ENCODE data around the gene ADGRA1.

Gene ADGRA1

DNA sequence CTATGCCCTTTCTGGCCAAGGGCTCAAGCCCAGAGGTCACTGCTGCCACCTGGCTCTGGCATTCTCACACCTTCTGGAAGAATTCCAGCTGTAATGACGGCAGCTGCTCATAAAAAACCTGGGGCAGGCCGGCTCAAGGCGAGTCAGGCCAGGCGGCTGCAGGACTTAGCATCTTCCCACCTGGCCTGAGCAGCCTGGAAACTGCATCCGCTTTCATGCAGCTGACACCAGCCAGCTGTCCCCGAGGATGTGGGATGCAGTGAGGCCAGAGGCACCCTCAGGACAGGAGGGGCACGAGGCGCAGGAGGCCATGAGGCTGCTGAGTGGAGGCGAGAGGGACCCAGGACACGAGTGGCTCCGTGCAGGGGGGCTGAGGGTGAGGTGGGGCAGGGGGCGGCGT is 47.5 kb upstream of the ADGRA1 start:
- TF ChIP-seq, protein P1, sequence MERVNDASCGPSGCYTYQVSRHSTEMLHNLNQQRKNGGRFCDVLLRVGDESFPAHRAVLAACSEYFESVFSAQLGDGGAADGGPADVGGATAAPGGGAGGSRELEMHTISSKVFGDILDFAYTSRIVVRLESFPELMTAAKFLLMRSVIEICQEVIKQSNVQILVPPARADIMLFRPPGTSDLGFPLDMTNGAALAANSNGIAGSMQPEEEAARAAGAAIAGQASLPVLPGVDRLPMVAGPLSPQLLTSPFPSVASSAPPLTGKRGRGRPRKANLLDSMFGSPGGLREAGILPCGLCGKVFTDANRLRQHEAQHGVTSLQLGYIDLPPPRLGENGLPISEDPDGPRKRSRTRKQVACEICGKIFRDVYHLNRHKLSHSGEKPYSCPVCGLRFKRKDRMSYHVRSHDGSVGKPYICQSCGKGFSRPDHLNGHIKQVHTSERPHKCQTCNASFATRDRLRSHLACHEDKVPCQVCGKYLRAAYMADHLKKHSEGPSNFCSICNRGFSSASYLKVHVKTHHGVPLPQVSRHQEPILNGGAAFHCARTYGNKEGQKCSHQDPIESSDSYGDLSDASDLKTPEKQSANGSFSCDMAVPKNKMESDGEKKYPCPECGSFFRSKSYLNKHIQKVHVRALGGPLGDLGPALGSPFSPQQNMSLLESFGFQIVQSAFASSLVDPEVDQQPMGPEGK (CRISPR knock-in tag; IDR thresholded peaks at IDR 0.05; ENCODE audit: borderline replicate concordance) = no peak
- TF ChIP-seq, protein P2, sequence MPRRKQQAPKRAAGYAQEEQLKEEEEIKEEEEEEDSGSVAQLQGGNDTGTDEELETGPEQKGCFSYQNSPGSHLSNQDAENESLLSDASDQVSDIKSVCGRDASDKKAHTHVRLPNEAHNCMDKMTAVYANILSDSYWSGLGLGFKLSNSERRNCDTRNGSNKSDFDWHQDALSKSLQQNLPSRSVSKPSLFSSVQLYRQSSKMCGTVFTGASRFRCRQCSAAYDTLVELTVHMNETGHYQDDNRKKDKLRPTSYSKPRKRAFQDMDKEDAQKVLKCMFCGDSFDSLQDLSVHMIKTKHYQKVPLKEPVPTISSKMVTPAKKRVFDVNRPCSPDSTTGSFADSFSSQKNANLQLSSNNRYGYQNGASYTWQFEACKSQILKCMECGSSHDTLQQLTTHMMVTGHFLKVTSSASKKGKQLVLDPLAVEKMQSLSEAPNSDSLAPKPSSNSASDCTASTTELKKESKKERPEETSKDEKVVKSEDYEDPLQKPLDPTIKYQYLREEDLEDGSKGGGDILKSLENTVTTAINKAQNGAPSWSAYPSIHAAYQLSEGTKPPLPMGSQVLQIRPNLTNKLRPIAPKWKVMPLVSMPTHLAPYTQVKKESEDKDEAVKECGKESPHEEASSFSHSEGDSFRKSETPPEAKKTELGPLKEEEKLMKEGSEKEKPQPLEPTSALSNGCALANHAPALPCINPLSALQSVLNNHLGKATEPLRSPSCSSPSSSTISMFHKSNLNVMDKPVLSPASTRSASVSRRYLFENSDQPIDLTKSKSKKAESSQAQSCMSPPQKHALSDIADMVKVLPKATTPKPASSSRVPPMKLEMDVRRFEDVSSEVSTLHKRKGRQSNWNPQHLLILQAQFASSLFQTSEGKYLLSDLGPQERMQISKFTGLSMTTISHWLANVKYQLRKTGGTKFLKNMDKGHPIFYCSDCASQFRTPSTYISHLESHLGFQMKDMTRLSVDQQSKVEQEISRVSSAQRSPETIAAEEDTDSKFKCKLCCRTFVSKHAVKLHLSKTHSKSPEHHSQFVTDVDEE (CRISPR knock-in tag; IDR thresholded peaks at IDR 0.05) = no peak
- no peak for TF ChIP-seq ZNF8 (CRISPR knock-in tag; IDR thresholded peaks at IDR 0.05)
- TF ChIP-seq TOX (CRISPR knock-in tag; IDR thresholded peaks at IDR 0.05; ENCODE audit: borderline replicate concordance) = no peak
- no peak for TF ChIP-seq RARB (CRISPR knock-in tag; IDR thresholded peaks at IDR 0.05)
- TF ChIP-seq, protein P3, sequence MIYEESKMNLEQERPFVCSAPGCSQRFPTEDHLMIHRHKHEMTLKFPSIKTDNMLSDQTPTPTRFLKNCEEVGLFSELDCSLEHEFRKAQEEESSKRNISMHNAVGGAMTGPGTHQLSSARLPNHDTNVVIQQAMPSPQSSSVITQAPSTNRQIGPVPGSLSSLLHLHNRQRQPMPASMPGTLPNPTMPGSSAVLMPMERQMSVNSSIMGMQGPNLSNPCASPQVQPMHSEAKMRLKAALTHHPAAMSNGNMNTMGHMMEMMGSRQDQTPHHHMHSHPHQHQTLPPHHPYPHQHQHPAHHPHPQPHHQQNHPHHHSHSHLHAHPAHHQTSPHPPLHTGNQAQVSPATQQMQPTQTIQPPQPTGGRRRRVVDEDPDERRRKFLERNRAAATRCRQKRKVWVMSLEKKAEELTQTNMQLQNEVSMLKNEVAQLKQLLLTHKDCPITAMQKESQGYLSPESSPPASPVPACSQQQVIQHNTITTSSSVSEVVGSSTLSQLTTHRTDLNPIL (CRISPR knock-in tag; IDR thresholded peaks at IDR 0.05; ENCODE audit: low read depth) = no peak
- TF ChIP-seq SNAI2 (CRISPR knock-in tag; IDR thresholded peaks at IDR 0.05) = no peak
- TF ChIP-seq ZNF565 (CRISPR knock-in tag; conservative IDR thresholded peaks at IDR 0.05; ENCODE audit: low read depth) = no peak
- no peak for TF ChIP-seq ZFP3 (CRISPR knock-in tag; IDR thresholded peaks at IDR 0.05)
- TF ChIP-seq CSDC2 (CRISPR knock-in tag; IDR thresholded peaks at IDR 0.05) = no peak
- no peak for TF ChIP-seq ISL1 (CRISPR knock-in tag; IDR thresholded peaks at IDR 0.05)
- TF ChIP-seq, protein P4, sequence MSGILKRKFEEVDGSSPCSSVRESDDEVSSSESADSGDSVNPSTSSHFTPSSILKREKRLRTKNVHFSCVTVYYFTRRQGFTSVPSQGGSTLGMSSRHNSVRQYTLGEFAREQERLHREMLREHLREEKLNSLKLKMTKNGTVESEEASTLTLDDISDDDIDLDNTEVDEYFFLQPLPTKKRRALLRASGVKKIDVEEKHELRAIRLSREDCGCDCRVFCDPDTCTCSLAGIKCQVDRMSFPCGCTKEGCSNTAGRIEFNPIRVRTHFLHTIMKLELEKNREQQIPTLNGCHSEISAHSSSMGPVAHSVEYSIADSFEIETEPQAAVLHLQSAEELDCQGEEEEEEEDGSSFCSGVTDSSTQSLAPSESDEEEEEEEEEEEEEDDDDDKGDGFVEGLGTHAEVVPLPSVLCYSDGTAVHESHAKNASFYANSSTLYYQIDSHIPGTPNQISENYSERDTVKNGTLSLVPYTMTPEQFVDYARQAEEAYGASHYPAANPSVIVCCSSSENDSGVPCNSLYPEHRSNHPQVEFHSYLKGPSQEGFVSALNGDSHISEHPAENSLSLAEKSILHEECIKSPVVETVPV (CRISPR knock-in tag; IDR thresholded peaks at IDR 0.05) = no peak
- TF ChIP-seq BACH2 (CRISPR knock-in tag; IDR thresholded peaks at IDR 0.05; ENCODE audit: borderline replicate concordance) = no peak
- no peak for TF ChIP-seq ARNTL (CRISPR knock-in tag; IDR thresholded peaks at IDR 0.05; ENCODE audit: borderline replicate concordance, low read depth)
- no peak for TF ChIP-seq ZFP30 (CRISPR knock-in tag; IDR thresholded peaks at IDR 0.05)
- TF ChIP-seq OSR1 (CRISPR knock-in tag; IDR thresholded peaks at IDR 0.05) = no peak
- TF ChIP-seq GLIS3 (CRISPR knock-in tag; IDR thresholded peaks at IDR 0.05) = no peak
- TF ChIP-seq ESRRG (CRISPR knock-in tag; IDR thresholded peaks at IDR 0.05) = no peak
- no peak for ATAC-seq

DNA sequence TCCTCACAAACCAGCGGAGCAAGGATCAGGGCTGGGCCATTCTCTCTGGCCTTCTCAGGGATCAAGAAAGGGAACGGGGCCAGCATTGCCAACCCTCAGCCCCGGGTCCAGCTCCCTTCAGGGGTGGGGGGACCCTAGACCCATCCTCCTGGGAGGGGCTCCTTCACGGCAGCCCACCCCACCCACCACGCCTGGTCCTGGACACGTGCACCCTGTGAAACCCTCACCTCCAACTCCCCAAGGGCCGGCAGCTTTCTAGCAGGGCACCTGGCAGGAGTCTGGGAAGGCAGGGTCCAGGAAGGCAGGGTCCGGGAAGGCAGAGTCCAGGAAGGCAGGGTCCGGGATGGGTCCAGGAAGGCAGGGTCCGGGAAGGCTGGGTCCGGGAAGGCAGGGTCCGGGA is 46.6 kb upstream of the ADGRA1 start:
- TF ChIP-seq CSDC2 (CRISPR knock-in tag; IDR thresholded peaks at IDR 0.05) = no peak
- no peak for TF ChIP-seq TCF4 (CRISPR knock-in tag; IDR thresholded peaks at IDR 0.05; ENCODE audit: borderline replicate concordance)
- TF ChIP-seq ZFP30 (CRISPR knock-in tag; IDR thresholded peaks at IDR 0.05) = no peak
- TF ChIP-seq RARB (CRISPR knock-in tag; IDR thresholded peaks at IDR 0.05) = no peak
- TF ChIP-seq TOX (CRISPR knock-in tag; IDR thresholded peaks at IDR 0.05; ENCODE audit: borderline replicate concordance) = no peak
- TF ChIP-seq GLIS3 (CRISPR knock-in tag; IDR thresholded peaks at IDR 0.05) = no peak
- no peak for TF ChIP-seq PPARA (CRISPR knock-in tag; IDR thresholded peaks at IDR 0.05; ENCODE audit: borderline replicate concordance)
- no peak for TF ChIP-seq ZNF70 (CRISPR knock-in tag; IDR thresholded peaks at IDR 0.05)
- TF ChIP-seq ZC3H10 (CRISPR knock-in tag; IDR thresholded peaks at IDR 0.05) = no peak
- no peak for TF ChIP-seq ZNF565 (CRISPR knock-in tag; conservative IDR thresholded peaks at IDR 0.05; ENCODE audit: low read depth)
- TF ChIP-seq OSR1 (CRISPR knock-in tag; IDR thresholded peaks at IDR 0.05) = no peak
- TF ChIP-seq, protein P5, sequence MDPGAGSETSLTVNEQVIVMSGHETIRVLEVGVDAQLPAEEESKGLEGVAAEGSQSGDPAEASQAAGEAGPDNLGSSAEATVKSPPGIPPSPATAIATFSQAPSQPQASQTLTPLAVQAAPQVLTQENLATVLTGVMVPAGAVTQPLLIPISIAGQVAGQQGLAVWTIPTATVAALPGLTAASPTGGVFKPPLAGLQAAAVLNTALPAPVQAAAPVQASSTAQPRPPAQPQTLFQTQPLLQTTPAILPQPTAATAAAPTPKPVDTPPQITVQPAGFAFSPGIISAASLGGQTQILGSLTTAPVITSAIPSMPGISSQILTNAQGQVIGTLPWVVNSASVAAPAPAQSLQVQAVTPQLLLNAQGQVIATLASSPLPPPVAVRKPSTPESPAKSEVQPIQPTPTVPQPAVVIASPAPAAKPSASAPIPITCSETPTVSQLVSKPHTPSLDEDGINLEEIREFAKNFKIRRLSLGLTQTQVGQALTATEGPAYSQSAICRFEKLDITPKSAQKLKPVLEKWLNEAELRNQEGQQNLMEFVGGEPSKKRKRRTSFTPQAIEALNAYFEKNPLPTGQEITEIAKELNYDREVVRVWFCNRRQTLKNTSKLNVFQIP (CRISPR knock-in tag; IDR thresholded peaks at IDR 0.05; ENCODE audit: borderline replicate concordance, low read depth) = no peak
- TF ChIP-seq ESRRG (CRISPR knock-in tag; IDR thresholded peaks at IDR 0.05) = no peak
- TF ChIP-seq ZFP3 (CRISPR knock-in tag; IDR thresholded peaks at IDR 0.05) = no peak
- TF ChIP-seq ISL1 (CRISPR knock-in tag; IDR thresholded peaks at IDR 0.05) = no peak
- no peak for TF ChIP-seq ARNTL (CRISPR knock-in tag; IDR thresholded peaks at IDR 0.05; ENCODE audit: borderline replicate concordance, low read depth)
- no peak for TF ChIP-seq SNAI2 (CRISPR knock-in tag; IDR thresholded peaks at IDR 0.05)
- TF ChIP-seq ZNF8 (CRISPR knock-in tag; IDR thresholded peaks at IDR 0.05) = no peak
- TF ChIP-seq BACH2 (CRISPR knock-in tag; IDR thresholded peaks at IDR 0.05; ENCODE audit: borderline replicate concordance) = no peak
- no peak for ATAC-seq
